Esophagus mucosa (tissue), 1 donor: ENCODE data around the gene ADAMTS13. TPM values are rescaled to one million over a fixed set of nuclear protein-coding genes. Genes with fewer than 3 reads are reported as not detected.
"Not testable (repeated sequence)": the region's sequence is repeated elsewhere in the genome, so short reads cannot be mapped to it uniquely, and the experiment has no call there.

Experiments
- ATAC-seq: fragments of 200-7000 bp; cut with Tn5 transposase; one replicate; pipeline ENCODE4 v1.9.1; 2020
- total RNA-seq: library from RNA; stranded (reverse); gene quantifications from one replicate; pipeline ENCODE4 v1.2.4, GENCODE V29; 2023
- donor health status: DM: yes; HTN: yes; CAD: no.

The ADAMTS13 gene
- total RNA-seq, 1 donor from 2014 or later: 0.92 TPM

DNA sequence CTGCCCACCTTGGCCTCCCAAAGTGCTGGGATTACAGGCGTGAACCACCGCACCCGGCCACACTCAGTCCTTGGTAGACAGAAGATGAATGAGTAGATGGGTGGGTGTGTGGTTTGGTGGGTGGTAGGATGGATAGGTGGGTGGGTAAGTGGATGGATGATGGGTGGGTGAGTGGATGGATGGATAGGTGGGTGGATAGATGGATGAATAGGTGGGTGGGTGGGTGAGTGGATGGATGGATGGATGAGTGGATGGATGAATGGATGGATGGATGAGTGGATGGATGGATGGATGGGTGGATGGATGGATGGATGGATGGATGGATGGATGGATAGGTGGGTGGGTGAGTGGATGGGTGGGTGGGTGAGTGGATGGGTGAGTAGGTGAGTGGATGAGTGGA is 29.9 kb upstream of the ADAMTS13 start:
- not testable (repeated sequence) for ATAC-seq

DNA sequence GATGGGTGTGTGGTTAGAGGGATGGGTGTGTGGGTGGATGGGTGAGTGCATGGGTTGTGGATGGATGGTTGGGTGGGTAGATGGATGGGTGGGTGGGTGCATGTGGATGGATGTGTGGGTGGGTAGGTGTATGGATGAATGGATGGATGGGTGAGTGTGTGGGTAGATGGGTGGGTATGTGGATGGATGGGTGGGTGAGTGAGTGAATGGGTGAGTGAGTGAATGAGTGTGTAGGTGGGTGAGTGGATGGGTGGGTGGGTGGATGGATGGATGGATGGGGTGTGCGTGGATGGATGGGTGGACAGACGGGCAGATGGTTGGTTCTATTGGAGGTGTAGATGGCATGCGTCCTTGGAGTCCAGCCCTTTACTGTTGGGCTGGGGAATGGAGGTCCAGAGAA is 28.8 kb upstream of the ADAMTS13 start:
- no peak for ATAC-seq

DNA sequence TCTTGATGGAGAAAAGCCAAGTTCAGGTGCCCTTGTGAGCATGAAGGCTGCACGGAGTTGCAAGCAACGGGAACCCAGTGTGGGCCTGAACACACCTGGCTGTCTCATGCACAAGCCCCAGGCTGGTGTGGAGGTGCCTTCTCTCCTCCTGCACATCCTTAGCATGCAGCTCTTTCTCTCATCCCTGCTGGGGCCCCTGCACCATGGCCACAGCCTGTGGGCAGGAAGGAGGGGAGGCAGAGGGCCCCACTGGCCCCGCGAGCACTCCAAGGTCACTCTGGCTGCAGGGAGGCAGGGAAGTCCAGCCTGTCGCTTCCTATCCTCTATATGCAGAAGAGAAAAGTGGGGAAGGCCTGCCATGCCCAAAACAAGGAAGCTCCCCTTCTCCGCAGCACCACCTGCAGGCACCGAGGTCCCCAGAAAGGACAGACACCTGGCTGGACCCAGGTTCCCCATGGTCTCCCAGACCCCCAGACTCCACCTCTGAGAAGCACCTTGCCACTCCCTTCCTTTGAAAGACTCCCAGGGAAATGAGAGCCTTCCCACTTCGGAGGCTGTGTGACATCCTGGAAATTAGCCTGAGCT is 27.4 kb upstream of the ADAMTS13 start:
- ATAC-seq: no peak

DNA sequence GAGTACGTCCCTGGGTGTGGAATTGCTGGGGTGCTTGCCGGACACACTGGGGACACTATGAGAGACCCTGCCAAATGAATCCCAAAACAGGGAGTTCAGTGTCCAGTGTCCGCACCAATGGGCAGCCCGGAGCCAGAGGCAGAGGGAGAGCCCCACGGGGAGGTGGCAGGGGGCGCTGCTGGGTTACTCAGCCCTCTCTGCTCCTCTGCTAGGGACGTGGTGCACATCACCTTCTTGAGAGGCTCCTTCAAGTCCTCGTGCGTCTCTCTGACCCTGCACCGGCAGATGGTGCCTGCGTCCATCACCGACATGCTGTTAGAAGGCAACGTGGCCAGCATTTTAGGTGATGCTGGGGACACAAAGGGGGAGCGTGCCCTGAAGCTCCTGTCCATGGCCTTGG is 25.2 kb upstream of the ADAMTS13 start:
- ATAC-seq: no peak

DNA sequence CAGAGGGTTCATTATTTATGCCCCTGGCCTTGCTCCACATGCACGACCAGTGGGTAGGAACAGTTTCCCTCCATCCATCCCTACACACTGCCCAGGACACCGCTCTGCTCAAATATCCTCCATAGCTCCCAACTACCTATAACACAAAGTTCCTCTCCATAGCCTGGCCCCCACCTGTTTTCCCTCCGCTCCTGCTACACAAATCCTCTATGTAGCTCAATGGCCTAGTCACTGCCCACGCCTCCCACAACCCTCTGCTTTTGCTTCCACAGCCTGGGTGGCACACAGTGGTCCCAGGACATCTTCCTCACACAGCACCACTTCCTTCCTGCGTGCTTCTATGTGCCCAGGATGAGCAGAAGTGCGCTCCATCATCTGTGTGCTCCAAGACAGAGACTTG is 24.8 kb upstream of the ADAMTS13 start:
- no peak for ATAC-seq

- no peak for ATAC-seq
These were observed 24.3 kb upstream of the ADAMTS13 start for GRCh38 chr9:133397895-133398294.

- no peak for ATAC-seq
These were observed 21.9 kb upstream of the ADAMTS13 start for GRCh38 chr9:133400292-133400691.

- no peak for ATAC-seq
These were observed 20.6 kb upstream of the ADAMTS13 start for GRCh38 chr9:133401588-133401987.

DNA sequence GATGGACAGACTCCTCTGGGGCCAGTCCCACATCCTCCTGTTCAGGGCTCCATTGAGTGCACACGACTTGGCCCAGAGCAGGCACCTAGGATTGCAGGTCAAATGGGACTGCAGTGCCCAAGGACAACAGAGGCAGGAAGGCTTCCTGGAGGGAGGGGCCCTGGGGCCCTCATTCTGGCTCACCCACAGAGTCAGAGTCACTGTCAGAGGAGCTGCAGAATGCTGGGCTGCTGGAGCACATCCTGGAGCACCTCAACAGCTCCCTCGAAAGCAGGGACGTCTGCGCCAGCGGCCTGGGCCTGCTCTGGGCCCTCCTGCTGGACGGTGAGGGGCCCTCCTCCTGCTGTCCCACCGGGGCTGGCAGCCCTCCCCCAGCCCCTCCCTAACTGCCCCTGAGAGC is 19.5 kb upstream of the ADAMTS13 start:
- ATAC-seq: no peak

- peak; percentile 80 for ATAC-seq
These were observed 18.3 kb upstream of the ADAMTS13 start for GRCh38 chr9:133403766-133404453.

- no peak for ATAC-seq
These were observed 17.6 kb upstream of the ADAMTS13 start for GRCh38 chr9:133404454-133405002.

DNA sequence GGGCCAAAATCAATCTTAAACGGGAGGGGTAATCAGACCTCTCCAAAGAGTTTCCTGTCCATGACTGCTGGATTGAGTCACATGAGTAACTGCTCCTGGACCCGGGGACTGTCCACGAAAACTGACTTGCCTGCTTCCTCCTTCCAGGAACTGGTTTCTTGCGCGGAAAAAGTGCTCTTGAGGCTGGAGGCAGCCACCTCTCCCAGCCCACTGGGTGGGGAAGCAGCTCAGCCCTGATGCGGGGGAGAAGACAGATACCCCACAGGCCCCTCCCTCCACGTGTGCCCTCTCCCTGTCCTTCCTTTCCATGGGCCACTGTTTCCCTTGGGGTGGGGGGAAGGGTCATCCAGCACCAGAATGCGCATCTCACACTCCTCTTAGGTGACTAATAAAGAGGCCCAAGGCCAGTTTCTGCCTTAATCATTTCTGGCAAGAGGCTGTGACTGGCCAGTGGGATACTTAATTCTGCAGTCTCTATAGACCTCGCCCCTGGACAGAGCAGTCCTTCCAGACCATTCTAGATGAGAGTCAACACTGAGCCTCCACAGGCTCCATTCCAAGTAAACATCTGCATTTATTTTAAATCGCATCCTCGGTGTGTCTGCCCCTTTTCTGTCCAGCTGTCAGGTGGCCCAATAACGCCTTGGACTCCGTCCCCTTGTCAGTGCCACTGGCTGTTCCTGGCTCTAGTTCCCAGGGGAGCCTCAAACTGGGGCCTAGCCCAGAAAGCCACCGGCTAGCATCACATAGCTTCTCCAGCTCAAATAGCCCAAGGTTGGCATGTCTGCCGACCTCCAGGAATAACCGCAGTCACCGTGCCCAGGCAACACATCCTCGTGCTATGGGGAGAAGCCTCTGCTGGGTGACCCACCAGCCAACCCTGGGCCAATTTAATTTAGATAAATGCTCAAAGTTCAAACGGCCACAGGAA is 16.4 kb upstream of the ADAMTS13 start:
- no peak for ATAC-seq

DNA sequence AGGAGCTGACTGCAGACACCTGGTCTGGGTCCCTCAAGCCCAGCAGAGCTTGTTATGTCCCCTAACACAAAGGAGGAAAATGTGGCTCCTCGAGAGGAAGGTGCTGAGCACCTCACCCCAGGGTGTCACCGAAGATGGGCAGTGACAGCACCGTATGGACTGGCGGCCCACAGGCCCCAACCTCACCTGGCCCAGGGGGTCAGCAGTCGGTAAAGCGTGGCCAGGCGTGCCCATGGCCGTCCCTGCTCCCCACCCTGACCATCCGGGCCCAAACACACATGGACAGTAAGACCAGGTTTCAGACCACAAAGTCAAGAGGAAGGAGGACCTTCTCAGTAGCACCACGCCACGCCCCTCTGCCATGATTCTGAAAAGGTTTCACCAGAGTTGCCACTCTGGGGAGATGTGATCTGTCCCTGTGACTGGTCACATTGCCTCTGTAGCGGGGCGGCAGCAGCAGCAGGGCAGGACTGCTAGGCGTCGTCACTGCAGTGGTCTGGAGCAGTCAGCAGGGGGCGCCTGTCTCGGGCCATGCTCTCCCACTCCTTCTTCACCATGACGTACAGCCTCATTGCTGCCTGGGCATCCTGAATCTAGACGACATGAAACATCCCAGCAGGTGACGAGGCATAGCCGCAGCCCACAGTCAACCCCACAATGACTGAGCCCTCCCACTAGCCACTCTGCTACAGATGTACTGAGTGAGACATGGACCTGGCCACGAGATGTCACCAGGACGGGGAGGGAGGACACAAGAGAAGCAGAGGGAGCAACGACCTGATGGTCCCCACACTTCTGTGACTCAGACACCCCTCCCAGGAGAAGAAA is 15.5 kb upstream of the ADAMTS13 start:
- peak; percentile 78 for ATAC-seq

- ATAC-seq: no peak
These were observed 14.1 kb upstream of the ADAMTS13 start for GRCh38 chr9:133408042-133408441.

GRCh38 chr9:133415170-133415569 is 7.0 kb upstream of the ADAMTS13 start:
- ATAC-seq: no peak

GRCh38 chr9:133417541-133418461 is 4.4 kb upstream of the ADAMTS13 start, which contains the start of gene REXO4:
REXO4 (minus strand) TSS chr9:133418010; CDS start chr9:133417844, 166 bp downstream.
- peak; percentile 84 for ATAC-seq

DNA sequence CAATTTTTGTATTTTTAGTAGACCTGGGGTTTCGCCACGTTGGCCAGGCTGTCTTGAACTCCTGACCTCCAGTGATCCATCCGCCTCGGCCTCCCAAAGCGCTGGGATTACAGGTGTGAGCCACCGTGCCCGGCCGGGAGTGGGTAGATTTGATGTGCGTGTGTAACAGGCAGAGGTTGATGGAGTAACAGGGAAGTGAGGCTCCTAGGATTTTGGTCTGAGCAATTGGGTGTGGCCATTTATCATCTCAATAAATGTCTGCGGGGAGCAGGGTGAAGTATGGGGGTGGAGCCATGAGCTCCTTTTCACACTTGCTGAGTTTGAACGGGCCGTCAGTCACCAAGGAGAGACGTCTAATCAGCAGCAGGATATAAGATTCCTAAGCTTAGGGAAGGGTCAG is 3.2 kb upstream of the ADAMTS13 start:
- peak; percentile 67 for ATAC-seq

DNA sequence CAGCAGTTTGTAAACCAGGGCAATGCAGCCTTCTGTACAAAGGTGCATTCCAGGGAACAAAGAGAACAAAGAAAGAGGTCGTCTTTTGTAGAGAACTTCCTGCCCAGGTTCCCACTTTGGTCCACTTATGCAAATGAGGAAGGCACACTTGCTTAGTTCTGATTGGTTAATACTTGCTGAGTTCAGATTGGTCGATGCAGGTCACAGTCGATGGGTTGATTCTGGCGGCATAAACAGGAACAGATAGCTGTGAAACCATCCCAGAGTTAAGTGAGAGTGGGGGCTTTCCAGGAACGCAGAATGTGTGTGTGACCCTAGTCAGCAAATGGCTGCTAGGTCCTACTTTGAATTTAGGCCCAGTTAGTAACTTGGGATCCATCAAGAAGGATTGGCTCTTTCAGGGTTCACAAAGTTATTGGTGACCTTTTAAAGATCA is 1.8 kb upstream of the ADAMTS13 start:
- no peak for ATAC-seq

GRCh38 chr9:133423216-133423615 is 1.0 kb downstream of the ADAMTS13 start:
- no peak for ATAC-seq

- ATAC-seq: no peak
These were observed 2.0 kb downstream of the ADAMTS13 start for GRCh38 chr9:133424187-133424586.
